DND-41 (cell line): ENCODE data around the gene SPATC1L.

Experiments used
- ATAC-seq: fragments of 200-7000 bp; cut with Tn5 transposase; 3 replicates; pipeline ENCODE4 v1.9.1; 2021; ENCODE audit warnings: low read depth; ENCODE audit not compliant: insufficient read depth
- DNase-seq: peaks from one replicate; pipeline ENCODE4 v3.0.0-alpha.2; 2020
- H2AFZ ChIP-seq: 2 replicates; pipeline ENCODE4 v1.6.0; 2012; ENCODE audit warnings: low read depth, low read length
- H3K27ac ChIP-seq: 2 replicates; pipeline ENCODE4 v1.5.1; 2012; ENCODE audit warnings: low read length, inconsistent platforms
- H3K27me3 ChIP-seq: fragments of 200-600 bp; sonication (generic); 2 replicates; pipeline ENCODE4 v1.6.0; 2012; ENCODE audit warnings: low read length, mild to moderate bottlenecking, inconsistent platforms; ENCODE audit not compliant: insufficient read depth, poor library complexity
- H3K36me3 ChIP-seq: 2 replicates; pipeline ENCODE4 v1.5.1; 2012; ENCODE audit warnings: low read length, inconsistent platforms; ENCODE audit not compliant: insufficient read depth
- H3K4me1 ChIP-seq: 2 replicates; pipeline ENCODE4 v1.5.1; 2012; ENCODE audit warnings: mild to moderate bottlenecking, low read length; ENCODE audit not compliant: insufficient read depth
- H3K4me2 ChIP-seq: 2 replicates; pipeline ENCODE4 v1.6.0; 2012; ENCODE audit warnings: mild to moderate bottlenecking, moderate library complexity, low read length, inconsistent platforms; ENCODE audit not compliant: insufficient read depth
- H3K4me3 ChIP-seq, 2 experiments: fragments of 200-600 bp in 1 of 2; shearing (Covaris generic) in 1 of 2; 2 replicates each; pipeline ENCODE4 v1.5.1; 2012 to 2016; ENCODE audit warnings: inconsistent platforms in 2 of 2, low read length in 2 of 2, mild to moderate bottlenecking in 2 of 2, low read depth in 1 of 2, moderate library complexity in 1 of 2
- H3K79me2 ChIP-seq: 2 replicates; pipeline ENCODE4 v1.6.0; 2012; ENCODE audit warnings: low read length, inconsistent platforms; ENCODE audit not compliant: insufficient read depth
- H3K9ac ChIP-seq: 2 replicates; pipeline ENCODE4 v1.6.0; 2012; ENCODE audit warnings: low read depth, mild to moderate bottlenecking, inconsistent platforms, low read length, moderate library complexity
- H3K9me3 ChIP-seq: 2 replicates; pipeline ENCODE4 v1.5.1; 2012; ENCODE audit warnings: low read length, moderate library complexity, mild to moderate bottlenecking, inconsistent platforms; ENCODE audit not compliant: insufficient read depth, severe bottlenecking
- H4K20me1 ChIP-seq: 2 replicates; pipeline ENCODE4 v1.6.0; 2012; ENCODE audit warnings: low read length; ENCODE audit not compliant: insufficient read depth
- CTCF ChIP-seq: IDR thresholded peaks from 2 replicates; pipeline ENCODE4 v1.5.1; 2012; ENCODE audit warnings: borderline replicate concordance, low read length, moderate library complexity, mild to moderate bottlenecking; ENCODE audit not compliant: poor library complexity, severe bottlenecking; ENCODE audit errors: extremely low read depth
- EZH2 ChIP-seq: IDR thresholded peaks from 3 replicates; pipeline ENCODE4 v1.6.1; 2012; ENCODE audit warnings: borderline replicate concordance, low read depth, mild to moderate bottlenecking, moderate library complexity, low read length, inconsistent platforms; ENCODE audit not compliant: severe bottlenecking

The SPATC1L gene

GRCh38 chr21:46159390-46159789, 24.9 kb downstream of the SPATC1L start:
- no peaks in the 10 kb centered on the region for H3K36me3 ChIP-seq
- H3K4me1 ChIP-seq: no peaks in the 10 kb centered on the region
- H3K4me2 ChIP-seq: no peak overlapping the region
- no peaks in the 10 kb centered on the region for H3K79me2 ChIP-seq
- no peak overlapping the region for H2AFZ ChIP-seq
- H4K20me1 ChIP-seq: peaks cover 3% of the 10 kb centered on the region; the same call in 1 of the 2 replicates
- H3K27me3 ChIP-seq: no peaks in the 10 kb centered on the region
- H3K9me3 ChIP-seq: peaks cover 3% of the 10 kb centered on the region
- ATAC-seq (no peak), DNase-seq (no peak)
- H3K27ac ChIP-seq: no peak overlapping the region
- no peak overlapping the region for H3K4me3 ChIP-seq
- TF ChIP-seq CTCF (no peak), EZH2 (no peak)
- no peak overlapping the region for H3K9ac ChIP-seq

- H2AFZ ChIP-seq: no peak overlapping the region
Observed at GRCh38 chr21:46158666-46159300, 25.5 kb downstream of the SPATC1L start.

GRCh38 chr21:46157987-46158451, 26.2 kb downstream of the SPATC1L start:
- no peak overlapping the region for H2AFZ ChIP-seq
- H3K27ac ChIP-seq: no peak overlapping the region
- no peaks in the 10 kb centered on the region for H3K27me3 ChIP-seq
- DNase-seq (no peak), ATAC-seq (no peak)
- no peak for TF ChIP-seq EZH2
- no peak for TF ChIP-seq CTCF
- H4K20me1 ChIP-seq: peaks cover 3% of the 10 kb centered on the region; the same call in 1 of the 2 replicates
- H3K79me2 ChIP-seq: no peaks in the 10 kb centered on the region
- no peak overlapping the region for H3K4me3 ChIP-seq
- no peak overlapping the region for H3K9ac ChIP-seq
- H3K4me1 ChIP-seq: no peaks in the 10 kb centered on the region
- no peaks in the 10 kb centered on the region for H3K36me3 ChIP-seq
- no peak overlapping the region for H3K4me2 ChIP-seq
- H3K9me3 ChIP-seq: peaks cover 3% of the 10 kb centered on the region

More at GRCh38 chr21:46158666-46159300, 25.5 kb downstream of the SPATC1L start:
- Histone ChIP-seq H3K4me1 (no peaks in the 10 kb centered on the region), H4K20me1 (peaks cover 3% of the 10 kb centered on the region; the same call in 1 of the 2 replicates), H3K4me3 (no peak overlapping the region), H3K4me2 (no peak overlapping the region), H3K27ac (no peak overlapping the region), H3K27me3 (no peaks in the 10 kb centered on the region), H3K36me3 (no peaks in the 10 kb centered on the region), H3K9ac (no peak overlapping the region), H3K79me2 (no peaks in the 10 kb centered on the region), H3K9me3 (peaks cover 3% of the 10 kb centered on the region)
- no peak for ATAC-seq
- no peak for DNase-seq
- TF ChIP-seq CTCF (no peak), EZH2 (no peak)
